HepG2 (cell line): ENCODE results near the gene S100A16. TPM values are rescaled to one million over a fixed set of nuclear protein-coding genes. Genes with fewer than 3 reads are reported as not detected.

ENCODE experiments used
- GTF3A ChIP-seq: sonication (generic); formaldehyde crosslinking; conservative IDR thresholded peaks from 2 replicates; pipeline ENCODE4 v1.4.0; 2020; ENCODE audit warnings: mild to moderate bottlenecking, missing genetic modification reagents
- SP1 ChIP-seq, 2 experiments: fragments of 450-650 bp in 1 of 2; sonication (generic) in 1 of 2; formaldehyde crosslinking in 1 of 2; IDR thresholded peaks; 2 replicates each; pipeline versions ENCODE4 v1.4.0 to v1.6.1; 2016 to 2020; ENCODE audit warnings: missing genetic modification reagents in 1 of 2
- SPEN ChIP-seq: sonication (generic); formaldehyde crosslinking; IDR thresholded peaks from 2 replicates; pipeline ENCODE4 v1.5.1; 2020; ENCODE audit warnings: low read depth, mild to moderate bottlenecking, missing genetic modification reagents
- TCF7L2 ChIP-seq: IDR thresholded peaks from 2 replicates; pipeline ENCODE4 v1.6.1; 2011; ENCODE audit warnings: mild to moderate bottlenecking, low read depth, low read length, moderate library complexity
- TEAD3 ChIP-seq: optimal IDR thresholded peaks from 2 replicates; pipeline ENCODE3; 2016; ENCODE audit warnings: borderline replicate concordance
- YEATS2 ChIP-seq: sonication (generic); formaldehyde crosslinking; IDR thresholded peaks from 2 replicates; pipeline ENCODE4 v1.4.0; 2020; ENCODE audit warnings: missing genetic modification reagents, borderline replicate concordance
- ZBTB3 ChIP-seq: sonication (generic); formaldehyde crosslinking; IDR thresholded peaks from 2 replicates; pipeline ENCODE4 v1.4.0; 2020; ENCODE audit warnings: low read depth, mild to moderate bottlenecking, moderate library complexity, missing genetic modification reagents, borderline replicate concordance
- ZBTB7B ChIP-seq: sonication (generic); formaldehyde crosslinking; IDR thresholded peaks from 2 replicates; pipeline ENCODE4 v1.4.0; 2020; ENCODE audit warnings: missing genetic modification reagents
- ZNF607 ChIP-seq: sonication (generic); formaldehyde crosslinking; IDR thresholded peaks from 2 replicates; pipeline ENCODE4 v1.5.1; 2020; ENCODE audit warnings: missing genetic modification reagents, mild to moderate bottlenecking, borderline replicate concordance
- polyA plus RNA-seq, 8 experiments: library from polyadenylated mRNA; depleted of rRNA in 3 of 8; stranded (reverse) in 7 of 8; unstranded in 1 of 8; fragments of >200 nt; fragmentation: Illumina TruSeq in 4 of 8; extraction: Trizol in 4 of 8; gene quantifications; 2 replicates each; pipeline versions ENCODE4 v1.2.1 to v1.2.3, GENCODE V29; 2011 to 2016; ENCODE audit warnings: low read depth in 4 of 8, missing spikeins in 1 of 8, mixed read lengths in 1 of 8; ENCODE audit not compliant: insufficient read depth in 1 of 8
- total RNA-seq, 5 experiments: library from RNA; depleted of rRNA; stranded (reverse); fragments of >200 nt; fragmentation: Illumina TruSeq; extraction: Trizol; gene quantifications; 2 replicates each; pipeline ENCODE4 v1.2.3, GENCODE V29; 2016; ENCODE audit warnings: low read depth in 1 of 5
- TF ChIP-seq, protein P1 (sequence below): sonication (generic); formaldehyde crosslinking; IDR thresholded peaks from 2 replicates; pipeline ENCODE4 v1.4.0; 2020; ENCODE audit warnings: missing genetic modification reagents
- TF ChIP-seq, protein P2 (sequence below): sonication (generic); formaldehyde crosslinking; IDR thresholded peaks from 2 replicates; pipeline ENCODE4 v1.4.0; 2020; ENCODE audit warnings: missing genetic modification reagents
- TF ChIP-seq, protein P3 (sequence below): sonication (generic); formaldehyde crosslinking; IDR thresholded peaks from 2 replicates; pipeline ENCODE4 v1.5.1; 2020; ENCODE audit warnings: missing genetic modification reagents, mild to moderate bottlenecking, borderline replicate concordance
- TF ChIP-seq, protein P4 (sequence below): sonication (generic); formaldehyde crosslinking; IDR thresholded peaks from 2 replicates; pipeline ENCODE4 v1.4.0; 2020; ENCODE audit warnings: low read depth, mild to moderate bottlenecking, missing genetic modification reagents
- TF ChIP-seq, protein P5 (sequence below): sonication (generic); formaldehyde crosslinking; IDR thresholded peaks from 2 replicates; pipeline ENCODE4 v1.5.0; 2020; ENCODE audit warnings: mild to moderate bottlenecking, missing genetic modification reagents, moderate library complexity

Gene S100A16
- total and polyA plus RNA-seq, 2 of the 13 experiments (the other 11 are each of a cell fraction or from before 2014, with no cell fraction given): 46.0 to 195 TPM

- TF ChIP-seq, protein P1, sequence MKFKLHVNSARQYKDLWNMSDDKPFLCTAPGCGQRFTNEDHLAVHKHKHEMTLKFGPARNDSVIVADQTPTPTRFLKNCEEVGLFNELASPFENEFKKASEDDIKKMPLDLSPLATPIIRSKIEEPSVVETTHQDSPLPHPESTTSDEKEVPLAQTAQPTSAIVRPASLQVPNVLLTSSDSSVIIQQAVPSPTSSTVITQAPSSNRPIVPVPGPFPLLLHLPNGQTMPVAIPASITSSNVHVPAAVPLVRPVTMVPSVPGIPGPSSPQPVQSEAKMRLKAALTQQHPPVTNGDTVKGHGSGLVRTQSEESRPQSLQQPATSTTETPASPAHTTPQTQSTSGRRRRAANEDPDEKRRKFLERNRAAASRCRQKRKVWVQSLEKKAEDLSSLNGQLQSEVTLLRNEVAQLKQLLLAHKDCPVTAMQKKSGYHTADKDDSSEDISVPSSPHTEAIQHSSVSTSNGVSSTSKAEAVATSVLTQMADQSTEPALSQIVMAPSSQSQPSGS (CRISPR knock-in tag): peak; percentile 53; the same call in 1 of the 2 replicates
- TF ChIP-seq, protein P2, sequence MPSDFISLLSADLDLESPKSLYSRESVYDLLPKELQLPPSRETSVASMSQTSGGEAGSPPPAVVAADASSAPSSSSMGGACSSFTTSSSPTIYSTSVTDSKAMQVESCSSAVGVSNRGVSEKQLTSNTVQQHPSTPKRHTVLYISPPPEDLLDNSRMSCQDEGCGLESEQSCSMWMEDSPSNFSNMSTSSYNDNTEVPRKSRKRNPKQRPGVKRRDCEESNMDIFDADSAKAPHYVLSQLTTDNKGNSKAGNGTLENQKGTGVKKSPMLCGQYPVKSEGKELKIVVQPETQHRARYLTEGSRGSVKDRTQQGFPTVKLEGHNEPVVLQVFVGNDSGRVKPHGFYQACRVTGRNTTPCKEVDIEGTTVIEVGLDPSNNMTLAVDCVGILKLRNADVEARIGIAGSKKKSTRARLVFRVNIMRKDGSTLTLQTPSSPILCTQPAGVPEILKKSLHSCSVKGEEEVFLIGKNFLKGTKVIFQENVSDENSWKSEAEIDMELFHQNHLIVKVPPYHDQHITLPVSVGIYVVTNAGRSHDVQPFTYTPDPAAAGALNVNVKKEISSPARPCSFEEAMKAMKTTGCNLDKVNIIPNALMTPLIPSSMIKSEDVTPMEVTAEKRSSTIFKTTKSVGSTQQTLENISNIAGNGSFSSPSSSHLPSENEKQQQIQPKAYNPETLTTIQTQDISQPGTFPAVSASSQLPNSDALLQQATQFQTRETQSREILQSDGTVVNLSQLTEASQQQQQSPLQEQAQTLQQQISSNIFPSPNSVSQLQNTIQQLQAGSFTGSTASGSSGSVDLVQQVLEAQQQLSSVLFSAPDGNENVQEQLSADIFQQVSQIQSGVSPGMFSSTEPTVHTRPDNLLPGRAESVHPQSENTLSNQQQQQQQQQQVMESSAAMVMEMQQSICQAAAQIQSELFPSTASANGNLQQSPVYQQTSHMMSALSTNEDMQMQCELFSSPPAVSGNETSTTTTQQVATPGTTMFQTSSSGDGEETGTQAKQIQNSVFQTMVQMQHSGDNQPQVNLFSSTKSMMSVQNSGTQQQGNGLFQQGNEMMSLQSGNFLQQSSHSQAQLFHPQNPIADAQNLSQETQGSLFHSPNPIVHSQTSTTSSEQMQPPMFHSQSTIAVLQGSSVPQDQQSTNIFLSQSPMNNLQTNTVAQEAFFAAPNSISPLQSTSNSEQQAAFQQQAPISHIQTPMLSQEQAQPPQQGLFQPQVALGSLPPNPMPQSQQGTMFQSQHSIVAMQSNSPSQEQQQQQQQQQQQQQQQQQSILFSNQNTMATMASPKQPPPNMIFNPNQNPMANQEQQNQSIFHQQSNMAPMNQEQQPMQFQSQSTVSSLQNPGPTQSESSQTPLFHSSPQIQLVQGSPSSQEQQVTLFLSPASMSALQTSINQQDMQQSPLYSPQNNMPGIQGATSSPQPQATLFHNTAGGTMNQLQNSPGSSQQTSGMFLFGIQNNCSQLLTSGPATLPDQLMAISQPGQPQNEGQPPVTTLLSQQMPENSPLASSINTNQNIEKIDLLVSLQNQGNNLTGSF (CRISPR knock-in tag): 0 out of 2 replicates have a peak, but pooled peaks have one; percentile 47
- TF ChIP-seq, protein P3, sequence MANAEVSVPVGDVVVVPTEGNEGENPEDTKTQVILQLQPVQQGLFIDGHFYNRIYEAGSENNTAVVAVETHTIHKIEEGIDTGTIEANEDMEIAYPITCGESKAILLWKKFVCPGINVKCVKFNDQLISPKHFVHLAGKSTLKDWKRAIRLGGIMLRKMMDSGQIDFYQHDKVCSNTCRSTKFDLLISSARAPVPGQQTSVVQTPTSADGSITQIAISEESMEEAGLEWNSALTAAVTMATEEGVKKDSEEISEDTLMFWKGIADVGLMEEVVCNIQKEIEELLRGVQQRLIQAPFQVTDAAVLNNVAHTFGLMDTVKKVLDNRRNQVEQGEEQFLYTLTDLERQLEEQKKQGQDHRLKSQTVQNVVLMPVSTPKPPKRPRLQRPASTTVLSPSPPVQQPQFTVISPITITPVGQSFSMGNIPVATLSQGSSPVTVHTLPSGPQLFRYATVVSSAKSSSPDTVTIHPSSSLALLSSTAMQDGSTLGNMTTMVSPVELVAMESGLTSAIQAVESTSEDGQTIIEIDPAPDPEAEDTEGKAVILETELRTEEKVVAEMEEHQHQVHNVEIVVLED (CRISPR knock-in tag): peak; percentile 37; the same call in 1 of the 2 replicates
- TF ChIP-seq, protein P4, sequence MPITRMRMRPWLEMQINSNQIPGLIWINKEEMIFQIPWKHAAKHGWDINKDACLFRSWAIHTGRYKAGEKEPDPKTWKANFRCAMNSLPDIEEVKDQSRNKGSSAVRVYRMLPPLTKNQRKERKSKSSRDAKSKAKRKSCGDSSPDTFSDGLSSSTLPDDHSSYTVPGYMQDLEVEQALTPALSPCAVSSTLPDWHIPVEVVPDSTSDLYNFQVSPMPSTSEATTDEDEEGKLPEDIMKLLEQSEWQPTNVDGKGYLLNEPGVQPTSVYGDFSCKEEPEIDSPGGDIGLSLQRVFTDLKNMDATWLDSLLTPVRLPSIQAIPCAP (CRISPR knock-in tag): no peak
- TF ChIP-seq ZBTB7B (peak; percentile 25; the same call in 1 of the 2 replicates), ZBTB3 (CRISPR knock-in tag) (0 out of 2 replicates have a peak, but pooled peaks have one; percentile 16), GTF3A (CRISPR knock-in tag) (0 out of 2 replicates have a peak, but pooled peaks have one; percentile 62), ZNF607 (CRISPR knock-in tag) (no peak), TCF7L2 (no peak), SP1 (IDR thresholded peaks at IDR 0.05) (no peak), SP1 (CRISPR knock-in tag; IDR thresholded peaks at IDR 0.05) (0 out of 2 replicates have a peak, but pooled peaks have one; percentile 13), TEAD3 (CRISPR knock-in tag) (peak; percentile 69), SPEN (CRISPR knock-in tag) (0 out of 2 replicates have a peak, but pooled peaks have one; percentile 29), YEATS2 (CRISPR knock-in tag) (no peak)
- TF ChIP-seq, protein P5, sequence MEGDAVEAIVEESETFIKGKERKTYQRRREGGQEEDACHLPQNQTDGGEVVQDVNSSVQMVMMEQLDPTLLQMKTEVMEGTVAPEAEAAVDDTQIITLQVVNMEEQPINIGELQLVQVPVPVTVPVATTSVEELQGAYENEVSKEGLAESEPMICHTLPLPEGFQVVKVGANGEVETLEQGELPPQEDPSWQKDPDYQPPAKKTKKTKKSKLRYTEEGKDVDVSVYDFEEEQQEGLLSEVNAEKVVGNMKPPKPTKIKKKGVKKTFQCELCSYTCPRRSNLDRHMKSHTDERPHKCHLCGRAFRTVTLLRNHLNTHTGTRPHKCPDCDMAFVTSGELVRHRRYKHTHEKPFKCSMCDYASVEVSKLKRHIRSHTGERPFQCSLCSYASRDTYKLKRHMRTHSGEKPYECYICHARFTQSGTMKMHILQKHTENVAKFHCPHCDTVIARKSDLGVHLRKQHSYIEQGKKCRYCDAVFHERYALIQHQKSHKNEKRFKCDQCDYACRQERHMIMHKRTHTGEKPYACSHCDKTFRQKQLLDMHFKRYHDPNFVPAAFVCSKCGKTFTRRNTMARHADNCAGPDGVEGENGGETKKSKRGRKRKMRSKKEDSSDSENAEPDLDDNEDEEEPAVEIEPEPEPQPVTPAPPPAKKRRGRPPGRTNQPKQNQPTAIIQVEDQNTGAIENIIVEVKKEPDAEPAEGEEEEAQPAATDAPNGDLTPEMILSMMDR (CRISPR knock-in tag): peak; percentile 98
These were observed 44.4 kb downstream of the S100A16 start (continued) for GRCh38 chr1:153568367-153569099.
